ENCODE data around the gene CACNB4. TPM values are rescaled to one million over a fixed set of nuclear protein-coding genes. Genes with fewer than 3 reads are reported as not detected.

Gene CACNB4
- total RNA-seq, 2 donors from 2014 or later = 15.4 to 40.6 TPM

GRCh38 chr2:151972241-151973012 lies 126.4 kb downstream of the CACNB4 start:
- Histone ChIP-seq H3K27me3 (replicated peaks; ENCODE audit: insufficient read depth) (no peaks in the 10 kb centered on the region), H3K27ac (no peak overlapping the region), H3K9me3 (no peaks in the 10 kb centered on the region), H3K4me1 (replicated peaks) (no peaks in the 10 kb centered on the region), H3K4me3 (no peak overlapping the region), H3K36me3 (peaks cover 0 to 2% of the 10 kb centered on the region in 2 donors)
- intact Hi-C loops (cut with DNase I) = no loop called here
- DNase-seq (ENCODE audit: low spot score) = no peak
- WGBS = 89% methylated on average over 8 of the region's 8 CpGs
- no peak for TF ChIP-seq POLR2AphosphoS5 (IDR thresholded peaks at IDR 0.05)
- TF ChIP-seq CTCF (IDR thresholded peaks at IDR 0.05) = no peak
- TF ChIP-seq POLR2A (IDR thresholded peaks at IDR 0.05) = no peak

DNA sequence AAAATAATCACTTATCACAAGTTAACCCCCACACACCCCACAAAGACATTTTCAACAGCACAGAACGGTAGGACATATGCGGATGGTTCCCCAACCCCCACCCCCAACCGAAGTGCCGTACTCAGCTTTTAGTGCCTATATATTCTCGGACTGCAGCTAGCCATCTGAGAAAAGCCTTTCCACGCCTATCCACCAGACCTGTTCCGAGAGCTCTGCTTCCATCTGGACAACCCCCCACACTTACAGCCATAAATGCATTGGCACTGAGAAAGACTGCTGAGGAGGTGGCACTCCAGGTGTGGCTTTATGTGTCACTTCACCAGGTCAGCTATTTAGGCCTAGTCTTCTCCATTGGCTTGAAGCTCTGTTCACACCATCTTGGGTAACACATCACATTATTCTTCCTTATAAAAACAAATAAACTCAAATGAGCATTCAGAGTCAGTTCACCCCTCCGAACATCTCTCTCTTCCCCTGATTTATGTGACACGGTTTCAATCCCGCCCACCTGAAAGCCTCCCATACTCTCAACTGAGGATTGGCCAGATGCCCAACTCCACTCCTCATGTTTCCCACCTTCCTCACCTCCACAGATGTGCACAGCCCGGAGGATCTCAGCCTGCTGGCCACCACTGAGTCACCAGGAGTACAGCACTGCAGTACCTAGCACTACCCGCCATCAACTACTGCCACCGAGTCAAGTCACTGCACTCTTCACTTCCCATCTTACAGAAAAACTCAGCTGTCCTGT lies 127.4 kb downstream of the CACNB4 start:
- Histone ChIP-seq H3K27ac (no peak overlapping the region), H3K27me3 (replicated peaks; ENCODE audit: insufficient read depth) (no peaks in the 10 kb centered on the region), H3K36me3 (no peaks in the 10 kb centered on the region), H3K4me3 (no peak overlapping the region), H3K4me1 (replicated peaks) (no peaks in the 10 kb centered on the region), H3K9me3 (no peaks in the 10 kb centered on the region)
- 90% methylated on average over 13 of the region's 13 CpGs for WGBS
- no peak for DNase-seq (ENCODE audit: low spot score)
- intact Hi-C loops (cut with DNase I) = no loop called here
- TF ChIP-seq CTCF (IDR thresholded peaks at IDR 0.05) (no peak), POLR2AphosphoS5 (IDR thresholded peaks at IDR 0.05) (no peak), POLR2A (IDR thresholded peaks at IDR 0.05) (no peak)

DNA sequence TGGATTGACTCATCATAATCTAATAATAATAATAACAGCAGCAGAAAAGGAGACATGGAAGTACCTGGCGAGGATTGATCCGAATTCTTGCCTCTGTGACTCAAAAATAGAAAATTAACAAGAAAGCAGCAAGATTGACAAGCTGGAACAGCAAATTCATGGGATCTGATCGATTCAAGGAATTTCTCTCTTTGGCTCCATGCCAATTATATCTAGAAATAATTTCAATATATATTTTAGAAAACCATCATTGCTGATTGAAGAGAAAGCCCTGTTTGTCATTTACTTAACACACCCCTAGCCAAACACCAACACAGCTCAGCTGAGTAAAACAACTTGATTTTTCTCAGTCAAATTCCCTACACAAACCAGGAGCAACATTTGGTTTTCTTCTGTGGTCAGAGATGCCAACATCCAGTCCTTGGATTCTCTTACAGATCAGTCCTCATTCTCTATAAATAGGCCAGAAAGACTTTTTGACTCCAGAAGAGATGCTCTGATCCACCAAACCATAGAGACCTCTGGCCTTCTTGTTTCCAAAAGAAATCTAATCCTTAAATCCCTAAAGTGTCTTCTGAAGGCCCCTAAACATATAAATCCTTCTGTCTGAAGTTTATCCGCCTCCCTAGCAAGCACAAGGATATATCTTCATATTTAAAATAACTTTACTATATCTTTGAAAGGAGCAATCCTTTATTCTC lies 129.9 kb downstream of the CACNB4 start:
- TF ChIP-seq CTCF (IDR thresholded peaks at IDR 0.05) = no peak
- no peak for TF ChIP-seq POLR2A (IDR thresholded peaks at IDR 0.05)
- no peak for TF ChIP-seq POLR2AphosphoS5 (IDR thresholded peaks at IDR 0.05)
- H3K27me3 ChIP-seq (replicated peaks; ENCODE audit: insufficient read depth) = no peaks in the 10 kb centered on the region
- DNase-seq (ENCODE audit: low spot score) = no peak
- WGBS = 95% methylated on average over 4 of the region's 4 CpGs
- no peaks in the 10 kb centered on the region for H3K9me3 ChIP-seq
- no peaks in the 10 kb centered on the region for H3K36me3 ChIP-seq
- intact Hi-C loops (cut with DNase I) = no loop called here
- no peaks in the 10 kb centered on the region for H3K4me1 ChIP-seq (replicated peaks)
- no peak overlapping the region for H3K27ac ChIP-seq
- H3K4me3 ChIP-seq = no peak overlapping the region

DNA sequence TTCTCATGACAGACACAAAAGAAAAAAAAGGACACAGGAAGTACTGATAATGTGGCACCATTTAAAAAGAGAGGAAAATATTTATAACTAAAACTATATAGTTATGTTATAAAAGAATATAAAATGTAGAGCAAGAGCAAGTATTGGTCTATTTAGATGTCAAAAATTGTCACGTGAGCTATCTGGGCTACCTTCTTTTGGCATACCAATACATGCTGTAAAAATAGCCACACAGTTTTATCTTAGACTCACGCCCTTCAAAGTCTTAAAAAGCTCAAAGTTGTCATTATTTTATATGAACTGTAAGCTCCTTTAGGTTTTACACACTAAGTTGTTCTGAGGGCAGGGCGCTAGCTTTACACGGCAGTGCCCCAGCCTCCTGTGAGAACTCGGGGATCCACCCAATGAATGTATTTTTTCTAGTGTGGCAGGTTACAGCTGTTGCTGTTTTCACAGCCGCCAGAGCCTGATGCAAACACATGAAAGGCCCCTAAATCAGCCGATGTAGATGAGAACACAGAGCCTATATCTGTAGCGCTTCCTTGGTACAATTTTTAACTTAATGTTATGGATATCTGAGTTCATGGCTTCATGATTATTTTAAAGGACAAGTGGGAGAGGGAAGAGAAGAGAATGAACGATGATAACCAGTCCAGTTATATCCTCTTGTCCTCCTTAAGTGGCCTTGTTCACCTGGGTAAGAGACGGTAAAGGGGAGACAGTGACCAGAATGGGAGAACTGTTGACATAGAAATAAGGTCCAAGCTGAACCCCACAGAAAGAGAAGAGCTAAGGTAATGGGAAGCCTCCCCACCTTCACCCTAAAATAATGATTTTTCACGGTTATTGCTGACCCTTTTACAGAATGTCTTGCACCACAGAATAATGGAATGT lies 130.8 kb downstream of the CACNB4 start:
- no peaks in the 10 kb centered on the region for H3K36me3 ChIP-seq
- intact Hi-C loops (cut with DNase I) = no loop called here
- H3K27ac ChIP-seq = no peak overlapping the region
- no peaks in the 10 kb centered on the region for H3K4me1 ChIP-seq (replicated peaks)
- H3K27me3 ChIP-seq (replicated peaks; ENCODE audit: insufficient read depth) = no peaks in the 10 kb centered on the region
- H3K9me3 ChIP-seq = no peaks in the 10 kb centered on the region
- H3K4me3 ChIP-seq = no peak overlapping the region
- TF ChIP-seq CTCF (IDR thresholded peaks at IDR 0.05) (no peak), POLR2AphosphoS5 (IDR thresholded peaks at IDR 0.05) (no peak), POLR2A (IDR thresholded peaks at IDR 0.05) (no peak)
- 87% methylated on average over 11 of the region's 11 CpGs for WGBS
- no peak for DNase-seq (ENCODE audit: low spot score)

Data from prostate gland (tissue), 2 donors.